AG04449 (cell line): Measurements from ENCODE around the gene TEKTIP1.

Source experiments
- CTCF ChIA-PET: fragments of 350-600 bp; formaldehyde crosslinking; extraction: SDS; loops from one replicate; lab custom pipeline; 2021; ENCODE audit warnings: antibody characterized with exemption; lab: Yijun Ruan, JAX
- POLR2A ChIA-PET: fragments of 400-600, 350-600 bp; formaldehyde crosslinking; extraction: SDS; loops from one replicate; lab custom pipeline; 2020; ENCODE audit warnings: antibody characterized with exemption, inconsistent platforms; lab: Yijun Ruan, JAX
- DNase-seq: peaks from one replicate; pipeline ENCODE4 v3.0.0-alpha.2; 2010; ENCODE audit warnings: low read depth, low spot score
- H3K4me3 ChIP-seq: 2 replicates; pipeline ENCODE4 v1.5.1; 2011; ENCODE audit warnings: low read depth, mild to moderate bottlenecking, control low read depth, low read length
- TF ChIP-seq, protein P1 (sequence below): IDR thresholded peaks from one replicate; pipeline ENCODE4 v1.5.1; 2011; ENCODE audit warnings: mild to moderate bottlenecking, moderate library complexity, low read length, control low read depth, inconsistent platforms; ENCODE audit not compliant: insufficient read depth; ENCODE audit errors: missing control alignments

TEKTIP1 gene

DNA sequence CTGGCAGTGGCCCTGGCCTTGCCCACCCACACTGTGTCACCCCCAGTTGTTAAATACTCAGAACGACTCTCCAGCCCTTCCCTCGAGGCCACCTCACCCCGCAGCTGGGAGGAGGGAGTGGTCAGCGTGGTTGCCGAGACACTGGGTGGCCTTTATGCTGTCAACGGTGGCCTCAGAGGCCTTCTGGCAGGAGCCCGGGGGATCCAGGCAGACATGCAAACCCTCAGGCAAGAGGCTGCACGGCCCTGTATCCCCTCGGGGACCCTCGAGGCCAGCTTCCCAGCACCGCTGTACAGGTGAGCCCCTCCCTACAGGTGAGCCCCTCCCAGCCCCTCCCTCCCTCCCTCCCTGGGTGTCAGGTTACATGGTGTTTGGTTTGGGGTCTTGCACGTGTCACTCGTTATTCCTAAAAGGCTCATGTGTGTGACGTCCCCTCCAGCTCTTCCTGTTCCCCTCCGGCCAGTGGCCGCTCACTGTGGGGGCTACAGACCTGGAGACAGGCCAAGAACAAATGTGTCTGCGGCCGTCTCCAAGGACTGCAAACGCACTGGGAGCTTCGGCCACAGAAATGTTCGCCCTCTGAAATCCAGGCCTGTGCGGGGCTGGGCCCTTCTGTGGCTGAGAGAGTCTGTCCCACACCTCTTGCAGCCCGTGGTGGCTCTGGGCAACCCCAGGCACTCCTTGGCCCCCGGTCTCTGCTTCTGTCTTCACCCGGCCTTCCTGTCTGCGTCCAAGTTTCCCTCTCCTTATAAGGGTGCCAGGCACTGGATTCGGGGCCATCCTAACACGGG is at the start of gene TEKTIP1:
Gene TEKTIP1, plus strand, starts transcription at position 210 of the 791 bp plus-strand sequence. Its CDS starts 4 bp downstream, at position 214.
- CTCF ChIA-PET, result interaction anchor here (1.7 kb wide), 1 partner anchor 79 kb away, joined by 3 read pairs; no protein-coding TSS in a partner anchor
- no peak for DNase-seq
- TF ChIP-seq, protein P1, sequence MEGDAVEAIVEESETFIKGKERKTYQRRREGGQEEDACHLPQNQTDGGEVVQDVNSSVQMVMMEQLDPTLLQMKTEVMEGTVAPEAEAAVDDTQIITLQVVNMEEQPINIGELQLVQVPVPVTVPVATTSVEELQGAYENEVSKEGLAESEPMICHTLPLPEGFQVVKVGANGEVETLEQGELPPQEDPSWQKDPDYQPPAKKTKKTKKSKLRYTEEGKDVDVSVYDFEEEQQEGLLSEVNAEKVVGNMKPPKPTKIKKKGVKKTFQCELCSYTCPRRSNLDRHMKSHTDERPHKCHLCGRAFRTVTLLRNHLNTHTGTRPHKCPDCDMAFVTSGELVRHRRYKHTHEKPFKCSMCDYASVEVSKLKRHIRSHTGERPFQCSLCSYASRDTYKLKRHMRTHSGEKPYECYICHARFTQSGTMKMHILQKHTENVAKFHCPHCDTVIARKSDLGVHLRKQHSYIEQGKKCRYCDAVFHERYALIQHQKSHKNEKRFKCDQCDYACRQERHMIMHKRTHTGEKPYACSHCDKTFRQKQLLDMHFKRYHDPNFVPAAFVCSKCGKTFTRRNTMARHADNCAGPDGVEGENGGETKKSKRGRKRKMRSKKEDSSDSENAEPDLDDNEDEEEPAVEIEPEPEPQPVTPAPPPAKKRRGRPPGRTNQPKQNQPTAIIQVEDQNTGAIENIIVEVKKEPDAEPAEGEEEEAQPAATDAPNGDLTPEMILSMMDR, result no peak
- no peak within 1 kb of the TSS for H3K4me3 ChIP-seq
- POLR2A ChIA-PET, result no interaction called here

DNA sequence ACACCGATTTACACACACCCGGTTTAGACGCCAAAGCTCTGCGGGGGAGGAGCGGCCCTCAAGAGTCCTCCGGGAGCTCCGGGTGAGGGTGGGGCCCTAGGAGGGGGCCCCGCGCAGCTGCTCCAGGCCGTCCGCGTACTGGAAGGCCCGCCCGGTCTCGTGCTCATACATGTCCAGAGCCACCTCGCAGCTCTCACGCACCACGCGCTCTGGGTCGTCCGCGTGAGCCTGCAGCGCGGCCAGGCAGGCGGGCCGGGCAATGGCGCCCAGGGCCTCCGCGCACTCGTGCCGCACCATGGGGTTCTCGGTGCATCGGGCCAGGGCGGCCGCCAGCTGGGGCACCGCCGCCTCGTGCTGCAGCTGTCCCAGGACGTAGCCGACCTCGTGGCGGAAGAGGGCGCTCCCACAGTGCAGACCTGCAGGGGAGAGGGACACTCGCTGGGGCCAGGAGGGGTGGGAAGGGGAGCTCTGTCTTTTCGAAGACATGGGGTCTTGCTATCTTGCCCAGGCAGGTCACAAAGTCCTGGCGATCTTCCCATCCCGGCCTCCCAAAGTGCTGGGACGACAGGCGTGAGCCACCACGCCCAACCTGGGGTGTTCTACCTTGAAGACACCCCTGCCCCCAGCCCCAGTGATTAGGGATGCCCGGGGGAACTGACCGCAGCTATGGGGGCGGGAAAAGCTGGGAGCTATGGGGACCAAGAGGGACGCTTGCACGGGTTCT is 47.4 kb upstream of the TEKTIP1 start:
- POLR2A ChIA-PET, result no interaction called here
- H3K4me3 ChIP-seq, result no peak overlapping the region
- TF ChIP-seq, protein P1, result no peak
- DNase-seq, result no peak
- CTCF ChIA-PET, result interaction anchor here (2.5 to 3.5 kb wide), 2 partner anchors 18 to 187 kb away, joined by 7 to 14 read pairs; no protein-coding TSS in a partner anchor

DNA sequence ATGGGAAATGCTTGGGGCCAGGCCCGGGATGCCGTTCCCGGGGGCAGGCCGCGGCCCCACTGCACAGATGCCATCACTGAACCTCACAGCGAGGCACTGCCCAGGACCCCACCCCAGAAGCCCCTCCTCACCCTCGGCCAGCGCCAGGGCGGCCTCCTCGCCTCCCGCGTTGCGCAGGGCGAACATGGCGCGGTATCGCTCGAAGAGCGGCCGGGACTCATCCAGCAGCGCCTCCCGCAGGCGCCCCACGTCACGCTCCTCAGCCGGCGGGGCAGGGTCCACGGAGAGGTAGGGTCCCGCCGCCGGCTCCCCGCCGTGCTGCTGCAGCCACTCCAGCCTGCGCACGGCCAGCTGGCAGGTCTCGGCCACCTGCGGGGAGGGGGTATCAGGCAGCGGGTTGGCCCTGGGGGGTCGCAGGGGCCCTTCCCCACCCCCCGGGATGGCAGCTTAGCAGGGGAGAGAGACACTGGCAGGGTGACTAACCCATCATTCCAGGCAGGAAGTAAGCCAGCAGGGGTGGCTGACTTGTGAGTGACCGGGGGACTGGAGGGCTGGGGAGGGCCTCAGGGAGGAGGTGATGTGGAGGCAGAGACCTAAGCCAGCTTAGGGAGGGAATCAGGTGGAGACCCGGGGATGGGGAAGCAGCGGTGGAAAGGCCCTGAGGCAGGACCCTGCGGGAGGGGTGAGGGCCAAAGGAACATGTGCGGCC is 46.7 kb upstream of the TEKTIP1 start:
- no peak overlapping the region for H3K4me3 ChIP-seq
- DNase-seq, result no peak
- ChIA-PET CTCF (interaction anchor here (0.7 to 3.5 kb wide), 3 partner anchors 8 to 188 kb away, joined by 3 to 14 read pairs (median 7); no protein-coding TSS in a partner anchor), POLR2A (no interaction called here)
- TF ChIP-seq, protein P1, result no peak

DNA sequence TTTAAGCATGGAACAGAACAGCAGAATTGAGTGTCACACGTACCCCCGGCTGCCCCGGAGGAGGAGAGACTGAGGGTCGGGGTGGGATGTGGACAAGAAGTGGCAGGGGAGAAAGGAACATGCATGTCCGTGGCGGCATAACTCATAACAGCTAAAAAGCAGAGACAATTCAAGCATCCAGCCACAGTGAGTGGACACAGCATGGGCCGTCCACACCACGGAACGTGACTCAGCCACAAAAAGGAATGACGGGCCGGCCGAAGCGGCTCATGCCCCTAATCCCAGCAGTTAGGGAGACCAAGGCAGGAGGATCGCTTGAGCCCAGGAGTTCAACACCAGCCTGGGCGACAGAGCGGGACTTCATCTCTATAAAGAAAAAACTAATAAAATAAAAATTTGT is 46.1 kb upstream of the TEKTIP1 start:
- H3K4me3 ChIP-seq, result no peak overlapping the region
- CTCF ChIA-PET, result interaction anchor here (0.7 to 3.5 kb wide), 2 partner anchors 9 to 19 kb away, joined by 3 to 14 read pairs; no protein-coding TSS in a partner anchor
- DNase-seq, result no peak
- TF ChIP-seq, protein P1, result no peak
- POLR2A ChIA-PET, result no interaction called here

DNA sequence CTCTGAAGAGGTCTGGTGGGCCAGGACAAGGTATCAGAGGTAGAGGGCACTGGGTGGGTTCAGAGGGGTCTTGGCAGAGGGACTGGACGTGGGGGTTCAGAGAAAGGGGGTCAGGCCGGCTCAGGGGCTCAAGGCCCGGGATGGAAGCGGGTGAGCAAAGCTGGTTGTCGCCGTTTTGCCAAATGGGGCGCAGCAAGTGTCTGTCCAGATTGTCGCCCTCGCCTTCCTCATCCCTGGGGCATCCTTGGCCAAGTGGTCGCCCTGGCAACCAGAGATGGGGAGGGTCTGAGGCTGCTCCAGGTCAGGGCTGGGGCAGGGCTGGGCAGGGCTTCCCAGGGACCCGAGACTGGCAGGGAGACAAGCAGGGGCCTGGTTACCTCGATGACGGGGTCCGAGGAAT is 45.3 kb upstream of the TEKTIP1 start:
- no peak overlapping the region for H3K4me3 ChIP-seq
- CTCF ChIA-PET, result interaction anchor here (1.3 to 1.6 kb wide), 2 partner anchors 11 to 21 kb away, joined by 7 to 8 read pairs; partner anchors contain the start of gene SMIM44
- no peak for DNase-seq
- TF ChIP-seq, protein P1, result no peak
- POLR2A ChIA-PET, result no interaction called here
